Stimulated activated CD8-positive, alpha-beta memory T cell treated with anti-CD3 and anti-CD28 coated beads, Interleukin-12 subunit alpha, Interleukin-12 subunit beta, amount 100 ng/mL, for 4 hours (primary cell): ENCODE data around the gene RRAD.
"Not testable (repeated sequence)": the region's sequence is repeated elsewhere in the genome, so short reads cannot be mapped to it uniquely, and the experiment has no call there.

Experiments
- DNase-seq: peaks from one replicate; pipeline ENCODE4 v3.0.0-alpha.2; 2020; ENCODE audit warnings: low read depth

RRAD gene

DNA sequence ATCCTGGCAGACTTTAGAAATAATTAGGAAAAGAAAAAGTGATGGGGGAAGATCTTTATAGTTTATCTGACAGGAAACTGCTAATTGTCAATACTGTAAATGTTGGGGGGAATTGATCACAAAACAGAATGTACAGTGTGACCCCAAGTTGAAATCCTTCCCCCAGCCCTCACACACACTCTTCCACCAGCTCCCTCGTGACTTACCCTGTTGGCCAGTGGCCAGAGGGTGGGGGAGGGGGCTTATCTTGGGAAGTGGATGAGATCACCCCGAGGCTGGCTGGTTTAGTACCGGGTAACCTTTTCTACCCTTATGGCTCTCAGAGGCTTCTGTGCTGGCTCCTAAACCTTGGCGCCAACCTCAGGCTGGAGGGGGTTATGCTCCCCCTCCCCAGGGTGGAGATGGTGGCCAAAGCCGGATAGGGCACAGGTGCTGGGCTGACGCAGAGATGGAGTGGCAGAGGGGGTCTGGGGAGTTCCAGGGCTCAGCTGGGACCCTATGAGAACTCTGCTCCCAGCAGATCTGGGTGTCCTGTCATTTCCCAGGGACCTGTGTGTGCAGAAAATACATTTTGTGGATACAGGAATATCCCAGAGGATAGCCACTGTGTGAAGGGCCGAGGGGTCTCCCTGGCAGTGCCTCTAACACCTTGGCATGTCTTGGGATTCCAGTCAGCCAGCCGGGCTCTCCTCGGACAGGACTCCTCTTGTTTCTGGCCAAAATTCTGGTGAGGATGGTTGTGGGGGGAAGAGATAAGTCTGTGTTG lies 25.2 kb downstream of the RRAD start:
- no peak for DNase-seq

DNA sequence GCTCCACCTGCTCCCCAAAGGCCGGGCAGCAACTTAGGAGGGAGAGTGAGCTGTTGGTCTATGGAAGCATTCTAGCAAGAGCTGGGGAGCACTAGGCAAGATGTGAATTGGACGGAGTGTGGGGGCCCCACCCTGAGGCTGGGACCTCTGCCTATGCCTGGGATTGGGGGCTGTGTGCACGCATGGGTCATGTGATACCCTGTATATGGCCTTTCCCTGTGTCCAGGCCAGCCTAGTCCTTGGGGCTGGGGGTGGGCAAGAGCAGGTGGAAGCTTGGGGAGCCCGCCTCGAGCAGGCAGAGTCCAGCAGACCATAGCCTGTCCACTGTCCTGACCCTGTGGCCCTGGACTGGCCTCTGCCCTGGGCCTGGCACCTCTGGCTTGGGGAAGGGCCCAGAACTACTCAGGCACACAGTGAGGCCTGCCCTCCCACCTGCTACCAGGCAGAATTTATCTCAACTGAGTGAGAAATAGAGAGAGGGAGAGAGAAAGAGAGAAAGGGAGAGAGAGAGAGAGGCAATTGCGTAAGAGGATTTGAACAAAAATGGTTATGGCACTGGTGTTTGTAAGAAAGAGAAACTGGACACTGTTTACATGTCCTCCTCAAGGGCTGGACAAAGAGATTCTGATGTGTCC lies 25.9 kb downstream of the RRAD start:
- no peak for DNase-seq

DNA sequence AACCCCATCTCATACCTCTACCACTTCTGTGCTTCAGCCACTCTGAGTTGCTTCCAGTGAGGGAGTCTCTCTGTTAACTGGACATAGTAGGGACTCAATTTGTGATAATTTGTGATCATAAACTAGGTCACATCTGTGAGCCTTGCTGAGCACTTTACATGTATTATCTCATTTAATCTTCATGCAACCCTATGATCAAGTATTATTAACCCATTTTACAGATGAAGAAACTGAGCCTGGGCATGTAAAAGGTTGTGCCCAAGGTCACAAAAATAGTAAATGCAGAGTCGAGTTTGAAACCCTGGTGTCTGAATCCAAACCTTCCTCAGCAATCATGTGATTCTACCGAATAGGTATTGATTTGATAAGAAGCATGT lies 26.4 kb downstream of the RRAD start:
- DNase-seq = no peak

DNA sequence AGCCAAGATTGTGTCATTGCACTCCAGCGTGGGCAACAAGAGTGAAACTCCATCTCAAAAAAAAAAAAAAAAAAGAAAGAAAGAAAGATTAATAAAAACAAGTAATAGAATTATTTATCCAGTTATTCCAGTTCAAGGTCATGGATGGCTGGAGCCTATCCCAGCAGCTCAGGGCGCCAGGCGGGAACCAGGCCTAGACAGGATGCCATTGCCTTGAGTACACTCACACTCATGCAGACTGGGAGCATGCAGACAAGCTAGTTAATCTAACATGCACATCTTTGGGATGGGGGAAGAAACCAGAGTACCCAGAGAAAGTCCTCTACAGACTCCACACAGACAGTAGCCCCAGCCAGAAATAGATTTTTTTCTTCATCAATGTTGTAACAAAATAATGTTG lies 27.1 kb downstream of the RRAD start:
- no peak for DNase-seq

DNA sequence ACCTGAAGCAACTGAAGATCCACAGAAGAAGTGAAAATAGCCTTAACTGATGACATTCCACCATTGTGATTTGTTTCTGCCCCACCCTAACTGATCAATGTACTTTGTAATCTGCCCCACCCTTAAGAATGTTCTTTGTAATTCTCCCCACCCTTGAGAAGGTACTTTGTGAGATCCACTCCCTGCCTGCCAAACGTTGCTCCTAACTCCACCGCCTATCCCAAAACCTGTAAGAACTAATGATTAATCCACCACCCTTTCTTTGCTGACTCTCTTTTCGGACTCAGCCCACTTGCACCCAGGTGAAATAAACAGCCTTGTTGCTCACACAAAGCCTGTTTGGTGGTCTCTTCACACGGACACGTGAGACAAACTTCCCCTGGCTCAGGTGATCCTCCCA lies 28.7 kb downstream of the RRAD start:
- not testable (repeated sequence) for DNase-seq

DNA sequence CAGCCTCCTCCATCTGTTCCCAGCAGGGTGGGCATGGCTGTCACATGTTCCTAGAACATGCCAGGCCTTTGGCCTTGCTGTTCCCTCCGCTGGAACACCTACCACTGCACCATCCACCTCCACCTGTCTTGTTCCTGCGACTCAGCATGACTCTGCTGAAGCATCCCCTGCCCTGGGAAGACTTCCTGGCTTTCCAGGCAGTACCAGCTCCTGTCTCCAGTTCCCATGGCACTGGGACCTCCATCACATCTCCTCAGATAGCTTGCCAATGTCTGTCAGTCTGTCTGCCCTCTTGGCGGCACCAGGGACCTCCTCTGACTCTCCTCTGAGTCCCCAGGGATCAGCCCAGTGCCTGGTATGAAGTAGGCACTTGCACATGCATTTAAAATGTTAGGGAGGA lies 29.3 kb downstream of the RRAD start:
- no peak for DNase-seq

DNA sequence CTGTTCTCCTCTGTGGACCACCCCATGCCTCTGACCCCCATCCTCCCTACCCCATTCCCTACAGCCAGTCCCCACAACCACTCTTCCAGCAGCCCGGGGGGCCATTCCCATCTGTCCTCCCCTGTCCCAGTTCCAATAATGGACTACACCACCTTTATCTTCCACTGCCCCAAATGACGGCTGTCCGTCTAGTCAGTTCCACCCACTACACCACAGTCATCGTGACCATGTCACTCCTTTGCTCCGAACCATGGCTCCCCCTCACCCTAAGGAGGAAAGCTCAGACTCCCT lies 29.7 kb downstream of the RRAD start:
- DNase-seq = no peak

DNA sequence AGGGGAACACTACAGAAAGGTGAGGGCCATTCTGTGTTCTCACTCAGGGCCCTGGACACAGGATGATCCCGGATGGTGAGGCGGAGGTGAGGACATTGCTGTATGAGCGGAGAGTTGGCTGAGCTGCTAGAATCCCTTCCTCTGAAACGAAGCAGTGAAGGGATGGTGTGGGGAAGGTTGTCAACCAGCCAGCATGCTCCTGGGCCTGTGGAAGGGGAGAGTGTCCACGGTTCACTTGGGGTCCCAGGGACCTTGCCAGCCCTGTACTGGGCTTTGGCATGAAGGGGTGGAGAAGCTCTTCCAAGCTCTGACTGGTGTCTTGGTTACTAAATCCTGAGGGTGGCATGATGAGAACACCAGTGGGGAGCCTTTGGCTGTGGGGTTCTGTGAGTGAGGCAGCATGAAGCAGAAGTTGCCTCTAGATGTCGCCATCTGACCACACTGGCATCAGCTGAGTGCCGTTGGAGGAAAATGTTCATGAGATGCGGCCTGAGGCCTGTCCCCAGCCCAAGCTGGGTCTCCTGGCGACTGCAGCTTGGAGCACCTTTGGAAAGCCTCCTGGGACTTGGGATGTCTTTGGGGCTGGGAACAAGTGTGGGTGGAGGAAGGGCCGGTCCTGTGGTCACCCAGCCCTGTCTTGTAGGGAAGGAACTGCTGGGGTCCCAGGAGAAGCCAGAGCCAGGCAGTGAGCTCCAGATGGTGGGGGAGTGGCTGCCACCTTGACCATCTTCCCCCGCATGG lies 30.2 kb downstream of the RRAD start:
- DNase-seq = peak; percentile 18

DNA sequence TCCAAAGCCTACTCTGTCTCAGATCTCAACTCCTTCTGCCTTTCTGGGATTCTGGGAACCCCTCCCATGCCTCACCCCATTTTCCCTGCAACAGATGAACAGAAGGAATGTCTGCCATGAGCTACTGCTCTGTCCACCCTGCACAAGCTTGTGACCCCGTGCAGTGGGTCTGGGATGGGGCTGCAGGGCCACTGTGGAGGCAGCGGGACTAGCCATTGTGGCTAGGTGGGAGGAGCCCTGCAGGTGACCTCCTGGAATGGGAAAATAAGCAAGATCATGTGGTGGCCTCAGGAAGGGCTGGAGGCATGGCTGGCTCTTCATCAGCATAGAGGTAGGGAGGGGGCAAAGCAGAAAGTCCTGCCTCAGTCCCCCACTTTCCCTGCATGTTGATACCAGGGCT lies 31.3 kb downstream of the RRAD start:
- DNase-seq = no peak

DNA sequence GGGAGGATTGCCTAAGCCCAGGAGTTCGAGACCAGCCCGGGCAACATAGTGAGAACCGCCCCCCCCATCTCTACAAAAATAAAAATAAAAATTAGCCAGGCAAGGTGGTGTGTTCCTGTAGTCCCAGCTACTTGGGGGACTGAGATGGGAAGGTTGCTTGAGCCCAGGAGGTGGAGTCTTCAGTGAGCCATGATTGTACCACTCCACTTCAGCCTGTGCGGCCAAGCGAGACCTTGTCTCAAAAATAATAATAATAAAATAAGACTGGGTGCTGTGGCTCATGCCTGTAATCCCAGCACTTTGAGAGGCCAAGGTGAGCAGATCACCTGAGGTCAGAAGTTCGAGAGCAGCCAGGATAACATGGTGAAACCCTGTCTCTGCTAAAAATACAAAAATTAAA lies 33.5 kb downstream of the RRAD start:
- no peak for DNase-seq

DNA sequence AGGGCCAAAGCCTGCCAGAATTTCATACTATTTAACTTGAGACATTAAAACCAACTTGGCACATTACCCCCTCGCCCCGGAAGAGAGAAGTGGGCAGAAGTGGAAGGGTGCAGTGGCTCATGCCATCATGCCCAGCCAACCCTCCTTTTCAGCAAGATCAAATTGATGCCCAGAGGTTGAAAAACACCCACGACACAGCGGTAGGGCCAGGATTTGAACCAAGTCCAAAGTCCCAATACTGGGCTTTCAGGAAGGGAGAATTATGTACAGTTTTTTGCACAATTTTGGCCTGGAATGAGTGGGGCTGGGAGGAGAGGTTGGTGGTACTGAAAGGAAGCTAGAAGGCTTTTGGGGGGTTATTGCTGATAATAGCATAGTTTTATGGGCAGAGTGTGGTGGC lies 34.0 kb downstream of the RRAD start:
- no peak for DNase-seq

DNA sequence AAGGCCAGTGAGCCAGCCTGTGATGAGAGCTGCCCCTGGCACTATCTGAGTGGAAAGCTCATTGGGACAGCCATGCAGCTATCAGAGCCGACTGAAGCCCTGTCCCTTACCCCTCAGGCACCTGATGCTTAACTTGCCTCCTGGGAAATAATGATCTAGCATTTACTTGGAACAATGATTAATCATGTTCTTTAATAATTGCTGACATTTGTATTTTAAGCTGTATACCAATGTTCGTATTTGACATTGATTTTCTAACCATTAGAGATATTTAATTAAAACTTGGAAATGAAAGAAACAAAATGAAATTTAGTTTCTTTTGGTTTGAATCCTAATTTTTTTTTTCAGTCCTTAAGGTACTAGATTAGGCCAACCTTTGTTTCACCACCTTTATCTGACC lies 34.5 kb downstream of the RRAD start:
- no peak for DNase-seq

DNA sequence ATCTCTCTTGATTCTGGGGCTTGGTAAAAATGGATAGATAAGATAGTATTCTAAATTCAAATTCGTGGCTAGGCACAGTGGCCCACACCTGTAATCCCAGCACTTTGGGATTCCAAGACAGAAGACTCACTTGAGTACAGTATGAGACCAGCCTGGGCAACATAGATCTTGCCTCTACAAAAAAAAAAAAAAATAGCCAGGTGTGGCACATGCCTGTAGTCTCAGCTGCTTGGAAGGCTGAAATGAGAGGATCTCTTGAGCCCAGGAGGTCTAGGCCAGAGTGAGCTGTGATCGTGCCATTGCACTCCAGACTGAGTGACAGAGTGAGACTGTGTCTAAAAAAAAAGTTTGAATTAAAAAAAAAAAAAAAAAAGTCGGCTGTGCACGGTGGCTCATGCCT lies 35.7 kb downstream of the RRAD start:
- no peak for DNase-seq

DNA sequence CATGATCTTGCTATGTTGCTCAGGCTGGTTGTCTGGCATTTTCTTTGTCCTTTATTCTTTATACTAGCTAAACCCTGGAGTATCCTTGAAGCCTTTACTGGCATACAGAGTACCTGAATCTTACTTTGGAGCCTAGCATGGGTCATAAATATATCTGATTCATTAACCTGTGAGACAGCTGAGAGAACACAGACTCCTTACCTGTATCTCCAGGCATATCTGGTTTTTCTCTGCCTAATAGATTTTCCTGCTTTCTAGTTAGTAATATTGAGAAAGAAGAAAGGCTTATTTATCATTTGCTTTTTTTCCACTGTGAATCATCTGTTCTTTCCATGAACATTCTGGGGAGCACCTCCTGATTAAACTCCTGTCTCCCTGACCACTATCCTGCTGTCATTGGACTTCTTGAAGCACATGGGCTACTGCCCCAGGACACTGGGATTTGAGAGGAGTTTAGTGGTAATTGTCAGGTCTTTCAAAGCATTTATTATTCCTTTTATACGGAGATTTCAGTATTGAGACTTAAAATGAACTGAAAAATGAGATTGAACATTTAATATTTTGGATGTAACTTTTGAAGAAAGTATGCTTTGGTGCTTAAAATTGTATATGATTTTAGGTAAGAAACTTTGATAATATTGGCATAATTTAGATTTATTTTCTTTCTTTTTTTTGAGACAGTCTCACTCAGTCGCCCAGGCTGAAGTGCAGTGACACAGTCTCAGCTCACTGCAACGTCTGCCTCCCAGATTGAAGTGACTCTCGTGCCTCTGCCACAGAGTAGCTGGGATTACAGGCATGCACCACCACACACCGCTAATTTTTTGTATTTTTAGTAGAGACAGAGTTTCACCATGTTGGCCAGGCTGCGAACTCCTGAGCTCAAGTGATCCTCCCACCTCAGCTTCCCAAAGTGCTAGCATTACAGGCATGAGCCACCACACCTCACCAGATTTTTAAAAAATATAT lies 36.4 kb downstream of the RRAD start:
- DNase-seq = no peak

DNA sequence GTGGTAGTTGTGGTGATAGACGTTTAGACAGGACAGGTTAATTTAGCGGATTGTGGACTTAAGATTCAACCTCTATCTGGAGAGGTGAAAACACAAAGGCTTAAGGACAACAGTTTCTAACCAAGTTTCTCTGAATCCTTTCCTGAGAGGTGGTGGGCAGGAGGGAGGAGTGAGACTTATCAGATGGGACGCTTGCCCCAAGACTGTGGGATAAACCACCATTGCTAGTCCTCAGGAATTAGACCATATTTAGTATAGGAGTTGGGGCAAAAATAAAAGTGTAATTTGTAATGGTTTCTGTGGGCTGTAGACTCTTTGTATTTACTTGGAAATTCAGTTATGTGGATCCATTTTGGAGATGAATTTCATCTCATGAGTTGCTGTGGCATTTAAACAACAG lies 38.4 kb downstream of the RRAD start:
- no peak for DNase-seq

DNA sequence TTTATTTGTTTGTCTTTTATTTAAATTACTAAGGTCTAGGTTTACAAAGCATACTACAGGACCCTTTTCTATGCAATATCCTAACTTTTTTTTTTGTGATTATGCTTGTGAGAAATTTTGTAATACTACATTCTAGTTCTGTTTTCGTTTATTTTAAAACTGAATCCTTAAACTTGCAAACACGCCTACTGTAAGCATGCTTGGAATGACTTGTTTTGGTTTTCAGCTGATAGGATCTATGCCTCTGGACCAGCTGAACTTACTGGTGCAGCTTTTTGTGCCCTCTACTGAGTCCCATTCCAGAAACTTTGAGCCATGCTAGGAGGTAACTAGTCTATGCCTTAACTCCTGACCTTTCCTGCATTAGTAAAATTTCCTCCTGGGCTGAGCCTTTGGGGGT lies 39.0 kb downstream of the RRAD start:
- DNase-seq = no peak

DNA sequence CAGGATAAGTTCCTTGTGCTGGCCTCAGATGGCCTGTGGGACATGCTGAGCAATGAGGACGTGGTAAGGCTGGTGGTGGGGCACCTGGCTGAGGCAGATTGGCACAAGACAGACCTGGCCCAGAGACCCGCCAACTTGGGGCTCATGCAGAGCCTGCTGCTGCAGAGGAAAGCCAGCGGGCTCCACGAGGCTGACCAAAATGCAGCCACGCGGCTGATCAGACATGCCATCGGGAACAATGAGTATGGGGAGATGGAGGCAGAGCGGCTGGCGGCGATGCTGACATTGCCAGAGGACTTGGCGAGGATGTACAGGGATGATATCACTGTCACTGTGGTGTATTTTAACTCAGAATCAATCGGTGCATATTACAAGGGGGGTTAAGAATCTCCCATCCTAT lies 39.8 kb downstream of the RRAD start:
- no peak for DNase-seq

DNA sequence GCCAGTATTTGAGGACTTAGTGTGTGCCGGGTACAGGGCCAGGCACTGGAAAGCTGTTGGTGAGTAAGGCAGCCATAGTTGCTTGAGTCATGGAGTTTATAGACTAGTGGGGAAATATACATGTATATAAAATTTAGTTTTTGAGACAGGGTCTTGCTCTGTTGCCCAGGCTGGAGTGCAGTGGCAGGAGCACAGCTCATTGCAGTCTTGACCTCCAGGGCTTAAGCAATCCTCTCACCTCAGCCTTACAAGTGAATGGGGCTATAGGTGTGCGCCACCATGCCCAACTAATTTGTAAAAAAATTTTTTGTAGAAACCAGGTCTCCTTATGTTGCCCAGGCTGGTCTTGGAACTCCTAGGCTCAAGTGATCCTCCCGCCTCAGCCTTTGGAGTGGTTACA lies 42.6 kb downstream of the RRAD start:
- no peak for DNase-seq

DNA sequence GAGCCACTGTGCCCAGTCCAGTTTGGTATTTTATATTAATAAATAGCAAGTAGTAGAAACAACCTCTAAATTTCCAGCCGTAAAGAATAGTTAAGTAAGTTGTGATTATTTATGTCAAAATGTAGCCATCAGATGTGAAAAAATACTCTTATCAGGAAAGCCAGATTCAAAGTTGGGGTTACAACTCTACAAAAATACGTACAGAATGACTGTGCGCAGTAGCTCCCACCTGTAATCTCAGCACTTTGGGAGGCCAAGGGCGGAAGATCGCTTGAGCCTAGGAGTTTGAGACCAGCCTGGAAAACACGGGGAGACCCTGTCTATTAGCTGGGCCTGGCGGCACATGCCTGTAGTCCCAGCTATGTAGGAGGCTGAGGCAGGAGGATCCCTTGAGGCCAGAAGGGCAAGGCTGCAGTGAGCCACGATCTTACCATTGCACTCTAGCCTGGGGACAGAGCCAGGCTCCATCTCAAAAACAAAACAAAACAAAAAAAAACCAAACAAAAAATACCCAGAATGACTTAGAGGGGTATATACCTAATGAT lies 43.3 kb downstream of the RRAD start:
- DNase-seq = no peak

DNA sequence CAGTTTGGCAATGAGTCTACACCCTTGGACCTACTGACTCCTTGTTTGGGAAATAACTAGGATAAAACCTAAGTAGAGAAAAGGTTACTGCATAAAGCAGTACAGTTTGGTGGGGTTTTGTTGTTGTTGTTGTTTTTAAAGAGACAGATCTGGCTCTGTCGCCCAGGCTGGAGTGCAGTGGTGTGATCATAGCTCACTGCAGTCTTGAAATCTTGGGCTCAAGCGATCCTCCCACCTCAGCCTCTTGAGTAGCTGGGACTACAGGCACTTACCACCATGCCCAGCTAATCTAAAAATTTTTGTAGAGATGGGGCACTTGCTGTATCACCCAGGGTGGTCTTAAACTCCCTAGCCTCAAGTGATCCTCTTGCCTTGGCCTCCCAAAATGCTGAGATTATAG lies 43.8 kb downstream of the RRAD start:
- no peak for DNase-seq

DNA sequence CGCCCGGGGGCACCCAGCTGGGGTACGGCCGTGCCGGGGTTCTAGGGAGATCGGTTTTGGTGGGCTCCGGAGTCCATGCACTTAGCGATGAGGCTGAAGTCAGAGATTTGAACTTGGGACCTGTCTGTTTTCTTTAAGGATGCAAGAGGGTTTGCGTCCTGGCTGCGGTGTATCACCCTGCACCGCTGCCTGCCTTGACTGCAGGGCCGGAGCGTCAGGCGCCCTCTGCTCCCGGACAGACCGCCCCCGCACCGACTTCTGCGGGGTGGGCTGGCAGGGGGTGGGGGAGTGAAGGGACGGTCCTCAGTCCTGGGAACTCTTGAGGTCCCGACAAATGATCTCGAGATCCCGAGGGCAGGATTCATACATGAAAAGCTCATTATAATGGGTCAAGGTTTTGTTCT lies 44.3 kb downstream of the RRAD start:
- no peak for DNase-seq
